ENCODE results near the gene MLXIP. TPM values are rescaled to one million over a fixed set of nuclear protein-coding genes. Genes with fewer than 3 reads are reported as not detected.

Gene MLXIP
- total and polyA plus RNA-seq, 2 of the 4 experiments (the other 2 are of a cell fraction), result 2.7 to 10.8 TPM

GRCh38 chr12:122082621-122083356 lies 4.2 kb downstream of the MLXIP start:
- ChIA-PET CTCF (no interaction called here), POLR2A (ENCODE audit: unreplicated experiment) (no interaction called here)
- Histone ChIP-seq H3K56ac (ENCODE audit: extremely low read depth, insufficient read depth, low read length) (no peak overlapping the region), H2AK9ac (replicated peaks; ENCODE audit: low read depth, low read length, poor library complexity) (no peak overlapping the region), H3K9me1 (ENCODE audit: insufficient read depth, low read length) (0 out of 2 replicates have a peak, but pooled peaks cover 20% of the 10 kb centered on the region), H3K79me1 (ENCODE audit: low read depth in 1 of 2, low read length in 2 of 2) (peaks cover 18 to 77% of the 10 kb centered on the region in 2 experiments; a peak in 3 of 4 replicates), H3K23ac (ENCODE audit: low read depth, low read length) (peak overlapping the region; percentile 67; the same call in 1 of the 2 replicates), H3K4me3 (ENCODE audit: insufficient read depth, low read depth, low read length) (no peak overlapping the region), H3K36me3 (ENCODE audit: control insufficient read depth, insufficient read depth, low read length) (peaks cover 27% of the 10 kb centered on the region), H2BK120ac (ENCODE audit: low read depth, low read length) (no peak overlapping the region), H3K9me3 (ENCODE audit: control insufficient read depth, insufficient read depth, low read length) (no peaks in the 10 kb centered on the region), H4K8ac (ENCODE audit: low read depth in 2 of 2, low read length in 2 of 2) (no peak overlapping the region; a peak in 1 of 4 replicates), H3K14ac (replicated peaks; ENCODE audit: low read depth, low read length) (no peak overlapping the region; the same call in 1 of the 2 replicates), H2AFZ (replicated peaks; ENCODE audit: low read length, poor library complexity) (no peak overlapping the region), H3K18ac (ENCODE audit: low read depth, low read length) (no peak overlapping the region), H4K5ac (ENCODE audit: low read depth, low read length) (no peak overlapping the region), H2BK5ac (ENCODE audit: low read depth, low read length, poor library complexity, severe bottlenecking) (no peak overlapping the region), H4K91ac (ENCODE audit: insufficient read depth, low read depth, low read length) (no peak overlapping the region), H4K20me1 (ENCODE audit: insufficient read depth, low read length) (peaks cover 63% of the 10 kb centered on the region), H3K4ac (ENCODE audit: low read depth, low read length) (peak overlapping the region; percentile 16; the same call in 1 of the 2 replicates), H3K27ac (ENCODE audit: insufficient read depth, low read length) (no peak overlapping the region), H3K9ac (ENCODE audit: low read depth, low read length) (no peak overlapping the region), H2BK20ac (ENCODE audit: low read depth, low read length) (no peak overlapping the region), H2BK15ac (ENCODE audit: low read depth, low read length) (peak overlapping the region; percentile 39; the same call in 1 of the 3 replicates), H2AK5ac (ENCODE audit: low read depth, low read length) (no peak overlapping the region), H3K4me2 (ENCODE audit: low read depth, low read length) (no peak overlapping the region; the same call in 1 of the 2 replicates), H3K27me3 (ENCODE audit: control insufficient read depth, insufficient read depth, low read length) (no peaks in the 10 kb centered on the region), H3K4me1 (ENCODE audit: control insufficient read depth, insufficient read depth, low read length) (peaks cover 11% of the 10 kb centered on the region)
- ATAC-seq (ENCODE audit: low read depth) (no peak), DNase-seq (no peak)
- no CpG with 5 or more reads among the region's 6 CpGs for WGBS, 2 experiments (ENCODE audit: extremely low coverage in 2 of 2, insufficient read length in 1 of 2)
- no TSS peak for BruUV-seq (replicated peaks)
- intact Hi-C loops (cut with micrococcal nuclease) (no loop called here), dilution Hi-C loops (cut with HindIII; ENCODE audit: low sequenced_read_pairs, unreplicated experiment) (no loop called here), in situ Hi-C loops (cut with MboI; ENCODE audit: low sequenced_read_pairs) (no loop called here)
- no peak for TF ChIP-seq RFX5 (IDR thresholded peaks at IDR 0.05; ENCODE audit: low read depth, low read length)
- no peak for TF ChIP-seq NFE2L2 (IDR thresholded peaks at IDR 0.05; ENCODE audit: low read depth, low read length)
- TF ChIP-seq SMC3 (IDR thresholded peaks at IDR 0.05; ENCODE audit: low read depth, low read length), result no peak
- no peak for TF ChIP-seq RCOR1 (IDR thresholded peaks at IDR 0.05; ENCODE audit: insufficient replicate concordance, low read length)
- TF ChIP-seq POLR2A (IDR thresholded peaks at IDR 0.05; ENCODE audit: low read depth, low read length), result no peak
- TF ChIP-seq, protein P1, sequence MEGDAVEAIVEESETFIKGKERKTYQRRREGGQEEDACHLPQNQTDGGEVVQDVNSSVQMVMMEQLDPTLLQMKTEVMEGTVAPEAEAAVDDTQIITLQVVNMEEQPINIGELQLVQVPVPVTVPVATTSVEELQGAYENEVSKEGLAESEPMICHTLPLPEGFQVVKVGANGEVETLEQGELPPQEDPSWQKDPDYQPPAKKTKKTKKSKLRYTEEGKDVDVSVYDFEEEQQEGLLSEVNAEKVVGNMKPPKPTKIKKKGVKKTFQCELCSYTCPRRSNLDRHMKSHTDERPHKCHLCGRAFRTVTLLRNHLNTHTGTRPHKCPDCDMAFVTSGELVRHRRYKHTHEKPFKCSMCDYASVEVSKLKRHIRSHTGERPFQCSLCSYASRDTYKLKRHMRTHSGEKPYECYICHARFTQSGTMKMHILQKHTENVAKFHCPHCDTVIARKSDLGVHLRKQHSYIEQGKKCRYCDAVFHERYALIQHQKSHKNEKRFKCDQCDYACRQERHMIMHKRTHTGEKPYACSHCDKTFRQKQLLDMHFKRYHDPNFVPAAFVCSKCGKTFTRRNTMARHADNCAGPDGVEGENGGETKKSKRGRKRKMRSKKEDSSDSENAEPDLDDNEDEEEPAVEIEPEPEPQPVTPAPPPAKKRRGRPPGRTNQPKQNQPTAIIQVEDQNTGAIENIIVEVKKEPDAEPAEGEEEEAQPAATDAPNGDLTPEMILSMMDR (conservative IDR thresholded peaks at IDR 0.05; ENCODE audit: low read depth, low read length), result no peak
- no peak for TF ChIP-seq BHLHE40 (IDR thresholded peaks at IDR 0.05; ENCODE audit: low read depth, low read length)
- TF ChIP-seq FOS (IDR thresholded peaks at IDR 0.05; ENCODE audit: low read depth, low read length), result no peak
- TF ChIP-seq CHD1 (IDR thresholded peaks at IDR 0.05; ENCODE audit: low read depth, low read length), result no peak
- TF ChIP-seq, protein P2, sequence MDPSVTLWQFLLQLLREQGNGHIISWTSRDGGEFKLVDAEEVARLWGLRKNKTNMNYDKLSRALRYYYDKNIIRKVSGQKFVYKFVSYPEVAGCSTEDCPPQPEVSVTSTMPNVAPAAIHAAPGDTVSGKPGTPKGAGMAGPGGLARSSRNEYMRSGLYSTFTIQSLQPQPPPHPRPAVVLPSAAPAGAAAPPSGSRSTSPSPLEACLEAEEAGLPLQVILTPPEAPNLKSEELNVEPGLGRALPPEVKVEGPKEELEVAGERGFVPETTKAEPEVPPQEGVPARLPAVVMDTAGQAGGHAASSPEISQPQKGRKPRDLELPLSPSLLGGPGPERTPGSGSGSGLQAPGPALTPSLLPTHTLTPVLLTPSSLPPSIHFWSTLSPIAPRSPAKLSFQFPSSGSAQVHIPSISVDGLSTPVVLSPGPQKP (IDR thresholded peaks at IDR 0.05; ENCODE audit: borderline replicate concordance, low read depth, low read length), result no peak
- no peak for TF ChIP-seq MAFK (IDR thresholded peaks at IDR 0.05; ENCODE audit: low read depth, low read length)
- no peak for TF ChIP-seq USF2 (IDR thresholded peaks at IDR 0.05; ENCODE audit: low read depth, low read length)
- no peak for TF ChIP-seq CEBPB (IDR thresholded peaks at IDR 0.05; ENCODE audit: low read depth, low read length)
- TF ChIP-seq MAZ (IDR thresholded peaks at IDR 0.05; ENCODE audit: borderline replicate concordance, low read depth, low read length), result no peak
- TF ChIP-seq RAD21 (IDR thresholded peaks at IDR 0.05; ENCODE audit: low read length), result no peak

All from IMR-90 (cell line).